Smooth muscle cell (in vitro differentiated cells): Measurements from ENCODE around the gene TRAF4. TPM values are rescaled to one million over a fixed set of nuclear protein-coding genes. Genes with fewer than 3 reads are reported as not detected.

ENCODE experiments used
- DNase-seq: peaks from one replicate; lab custom pipeline; 2025; ENCODE audit not compliant: unreplicated experiment; lab: John Stamatoyannopoulos, UW
- H2AFZ ChIP-seq: fragments of 200-600 bp; sonication (generic); 2 replicates; pipeline ENCODE4 v1.6.0; 2016; ENCODE audit warnings: antibody characterized with exemption, low read depth, mild to moderate bottlenecking
- H3F3A ChIP-seq: fragments of 200-600 bp; sonication (generic); 2 replicates; pipeline ENCODE4 v1.6.0; 2017; ENCODE audit warnings: antibody characterized with exemption, low read depth
- H3K27ac ChIP-seq: fragments of 200-600 bp; sonication (generic); 2 replicates; pipeline ENCODE4 v1.5.1; 2016; ENCODE audit warnings: low read depth, mild to moderate bottlenecking
- H3K27me3 ChIP-seq: fragments of 200-600 bp; sonication (generic); 2 replicates; pipeline ENCODE4 v1.6.1; 2016; ENCODE audit warnings: low read depth, mild to moderate bottlenecking
- H3K36me3 ChIP-seq: fragments of 200-600 bp; sonication (generic); 2 replicates; pipeline ENCODE4 v1.5.1; 2016; ENCODE audit warnings: low read depth
- H3K4me1 ChIP-seq: fragments of 200-600 bp; sonication (generic); 2 replicates; pipeline ENCODE4 v1.5.1; 2016; ENCODE audit warnings: low read depth
- H3K4me2 ChIP-seq: fragments of 200-600 bp; sonication (generic); 2 replicates; pipeline ENCODE4 v1.6.0; 2016; ENCODE audit warnings: mild to moderate bottlenecking
- H3K4me3 ChIP-seq: fragments of 200-600 bp; sonication (generic); 2 replicates; pipeline ENCODE4 v1.5.1; 2016; ENCODE audit warnings: mild to moderate bottlenecking
- H3K79me2 ChIP-seq: fragments of 200-600 bp; sonication (generic); 2 replicates; pipeline ENCODE4 v1.6.0; 2016; ENCODE audit warnings: low read depth, mild to moderate bottlenecking
- H3K9ac ChIP-seq: fragments of 200-600 bp; sonication (generic); 2 replicates; pipeline ENCODE4 v1.6.0; 2016; ENCODE audit warnings: low read depth
- H3K9me3 ChIP-seq: fragments of 200-600 bp; sonication (generic); replicated peaks from 2 replicates; pipeline ENCODE4 v1.5.1; 2016; ENCODE audit warnings: low read depth
- H4K20me1 ChIP-seq: fragments of 200-600 bp; sonication (generic); 2 replicates; pipeline ENCODE4 v1.6.0; 2016; ENCODE audit warnings: low read depth
- WGBS: methylation state at CpG from one replicate; pipeline ENCODE4 v1.1.7; 2016; ENCODE audit warnings: low lambda C conversion rate; 5-methylcytosine and 5-hydroxymethylcytosine counted together
- polyA plus RNA-seq: library from polyadenylated mRNA; unstranded; fragments of >200 nt; fragmentation: Nextera tagmentation; extraction: Ambion mirVana; gene quantifications from 2 replicates; pipeline ENCODE4 v1.2.1, GENCODE V29; 2016
- total RNA-seq: library from RNA; depleted of rRNA; stranded (reverse); fragments of >200 nt; gene quantifications from 2 replicates; pipeline ENCODE4 v1.2.3, GENCODE V29; 2014
- TF ChIP-seq, protein P1 (sequence below): fragments of 200-600 bp; sonication (generic); IDR thresholded peaks from 2 replicates; pipeline ENCODE4 v1.5.1; 2017; ENCODE audit warnings: borderline replicate concordance, mild to moderate bottlenecking, antibody characterized with exemption; ENCODE audit not compliant: insufficient read depth, poor library complexity, severe bottlenecking

Gene TRAF4
- total and polyA plus RNA-seq, 2 experiments from 2014 or later: 47.5 to 97.0 TPM

DNA sequence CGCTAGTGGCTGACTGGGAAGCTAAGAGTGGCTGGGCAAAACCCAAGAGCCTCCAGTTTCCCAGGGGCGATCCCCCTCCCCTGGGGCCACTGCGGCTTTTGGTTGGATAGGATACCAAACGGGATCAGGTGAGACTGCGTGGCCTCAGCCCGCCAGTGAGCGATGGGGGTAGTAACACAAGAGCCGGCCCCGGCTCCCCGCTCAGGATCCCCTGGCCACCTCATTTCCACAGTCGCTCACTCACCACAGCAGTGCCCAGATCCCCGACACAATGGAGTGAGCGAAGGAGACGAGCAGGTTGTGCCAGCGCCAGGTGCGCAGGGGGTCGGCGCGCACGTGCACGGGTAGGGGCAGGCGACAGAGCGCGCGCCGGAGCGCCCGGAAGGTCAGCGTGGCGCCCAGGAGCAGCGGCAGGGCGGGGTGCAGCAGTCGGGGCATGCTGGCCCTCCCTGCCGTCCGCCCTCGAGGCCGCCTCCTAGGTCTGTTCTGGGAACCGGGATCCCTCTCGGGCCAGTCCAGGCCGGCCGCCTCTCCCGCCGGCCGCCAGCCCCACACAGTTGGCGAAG lies 18.1 kb upstream of the TRAF4 start:
- Histone ChIP-seq H3K79me2 (peaks cover 23% of the 10 kb centered on the region), H2AFZ (no peak overlapping the region), H3K36me3 (no peaks in the 10 kb centered on the region), H4K20me1 (peaks cover 39% of the 10 kb centered on the region), H3K4me2 (peak overlapping the region; percentile 98), H3F3A (peaks cover 22% of the 10 kb centered on the region), H3K4me3 (peak overlapping the region; percentile 86), H3K9ac (peak overlapping the region; percentile 28), H3K27ac (peak overlapping the region; percentile 98), H3K27me3 (no peaks in the 10 kb centered on the region), H3K4me1 (peaks cover 26% of the 10 kb centered on the region), H3K9me3 (no peaks in the 10 kb centered on the region)
- TF ChIP-seq, protein P1, sequence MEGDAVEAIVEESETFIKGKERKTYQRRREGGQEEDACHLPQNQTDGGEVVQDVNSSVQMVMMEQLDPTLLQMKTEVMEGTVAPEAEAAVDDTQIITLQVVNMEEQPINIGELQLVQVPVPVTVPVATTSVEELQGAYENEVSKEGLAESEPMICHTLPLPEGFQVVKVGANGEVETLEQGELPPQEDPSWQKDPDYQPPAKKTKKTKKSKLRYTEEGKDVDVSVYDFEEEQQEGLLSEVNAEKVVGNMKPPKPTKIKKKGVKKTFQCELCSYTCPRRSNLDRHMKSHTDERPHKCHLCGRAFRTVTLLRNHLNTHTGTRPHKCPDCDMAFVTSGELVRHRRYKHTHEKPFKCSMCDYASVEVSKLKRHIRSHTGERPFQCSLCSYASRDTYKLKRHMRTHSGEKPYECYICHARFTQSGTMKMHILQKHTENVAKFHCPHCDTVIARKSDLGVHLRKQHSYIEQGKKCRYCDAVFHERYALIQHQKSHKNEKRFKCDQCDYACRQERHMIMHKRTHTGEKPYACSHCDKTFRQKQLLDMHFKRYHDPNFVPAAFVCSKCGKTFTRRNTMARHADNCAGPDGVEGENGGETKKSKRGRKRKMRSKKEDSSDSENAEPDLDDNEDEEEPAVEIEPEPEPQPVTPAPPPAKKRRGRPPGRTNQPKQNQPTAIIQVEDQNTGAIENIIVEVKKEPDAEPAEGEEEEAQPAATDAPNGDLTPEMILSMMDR: no peak
- under 1% methylated on average over 37 of the region's 45 CpGs for WGBS
- peak; percentile 43 for DNase-seq

GRCh38 chr17:28726226-28726626 lies 17.6 kb upstream of the TRAF4 start, which contains the start of gene TLCD1:
Gene TLCD1 (minus strand): TSS chr17:28726233. CDS start chr17:28726097, 136 bp downstream.
- WGBS: 4% methylated on average over 4 of the region's 49 CpGs
- H3K27ac ChIP-seq: peak within 1 kb of the TSS; percentile 98
- TF ChIP-seq, protein P1: no peak
- no peaks in the 10 kb centered on the region for H3K27me3 ChIP-seq
- peaks cover 19% of the 10 kb centered on the region for H3K79me2 ChIP-seq
- peak within 1 kb of the TSS; percentile 86 for H3K4me3 ChIP-seq
- DNase-seq: peak; percentile 87
- H3F3A ChIP-seq: peaks cover 22% of the 10 kb centered on the region
- peak within 1 kb of the TSS; percentile 69 for H3K9ac ChIP-seq
- peaks cover 34% of the 10 kb centered on the region for H4K20me1 ChIP-seq
- peak within 1 kb of the TSS; percentile 98 for H3K4me2 ChIP-seq
- H3K9me3 ChIP-seq: no peaks in the 10 kb centered on the region
- no peaks in the 10 kb centered on the region for H3K36me3 ChIP-seq
- peak within 1 kb of the TSS; percentile 52 for H2AFZ ChIP-seq
- H3K4me1 ChIP-seq: peaks cover 21% of the 10 kb centered on the region

GRCh38 chr17:28726627-28727491 lies 17.0 kb upstream of the TRAF4 start:
- Histone ChIP-seq H3K79me2 (peaks cover 12% of the 10 kb centered on the region), H3K9me3 (no peaks in the 10 kb centered on the region), H3K4me2 (peak overlapping the region; percentile 98), H3K27me3 (no peaks in the 10 kb centered on the region), H4K20me1 (peaks cover 28% of the 10 kb centered on the region), H3K4me1 (peaks cover 15% of the 10 kb centered on the region), H3K27ac (peak overlapping the region; percentile 98), H3K36me3 (no peaks in the 10 kb centered on the region), H3F3A (peaks cover 17% of the 10 kb centered on the region), H3K4me3 (peak overlapping the region; percentile 86), H2AFZ (peak overlapping the region; percentile 83), H3K9ac (peak overlapping the region; percentile 90)
- TF ChIP-seq, protein P1: peak; percentile 100
- peak; percentile 87 for DNase-seq
- WGBS: 1% methylated on average over 46 of the region's 57 CpGs
